Parathyroid adenoma (tissue), 2 donors: Measurements from ENCODE around the gene OPALIN.

Source experiments
- H2AFZ ChIP-seq: fragments of 300-600 bp; sonication (generic); one replicate; pipeline ENCODE4 v1.7.0; 2017; ENCODE audit warnings: antibody characterized with exemption, mild to moderate bottlenecking
- H3K27ac ChIP-seq: fragments of 300-600 bp; sonication (generic); one replicate; pipeline ENCODE4 v1.7.0; 2017
- H3K27me3 ChIP-seq: fragments of 300-600 bp; sonication (generic); one replicate; pipeline ENCODE4 v1.7.0; 2017; ENCODE audit warnings: low read length; ENCODE audit not compliant: control insufficient read depth, insufficient read depth
- H3K36me3 ChIP-seq: fragments of 300-600 bp; sonication (generic); one replicate; pipeline ENCODE4 v1.7.0; 2017; ENCODE audit warnings: low read length; ENCODE audit not compliant: control insufficient read depth, insufficient read depth
- H3K4me1 ChIP-seq: fragments of 300-600 bp; sonication (generic); one replicate; pipeline ENCODE4 v1.7.0; 2017; ENCODE audit warnings: control low read depth
- H3K4me2 ChIP-seq: fragments of 300-600 bp; sonication (generic); one replicate; pipeline ENCODE4 v1.7.0; 2017; ENCODE audit warnings: low read length
- H3K4me3 ChIP-seq: fragments of 300-600 bp; sonication (generic); one replicate; pipeline ENCODE4 v1.7.0; 2017; ENCODE audit warnings: low read depth, low read length
- H3K79me2 ChIP-seq: fragments of 300-600 bp; sonication (generic); one replicate; pipeline ENCODE4 v1.7.0; 2017; ENCODE audit warnings: control low read depth
- H3K9ac ChIP-seq: fragments of 300-600 bp; sonication (generic); one replicate; pipeline ENCODE4 v1.7.0; 2017; ENCODE audit warnings: mild to moderate bottlenecking
- H3K9me3 ChIP-seq: fragments of 300-600 bp; sonication (generic); one replicate; pipeline ENCODE4 v1.7.0; 2017; ENCODE audit warnings: low read length; ENCODE audit not compliant: control insufficient read depth
- CTCF ChIP-seq: fragments of 300-600 bp; sonication (generic); IDR thresholded peaks from one replicate; pipeline ENCODE4 v1.7.0; 2017; ENCODE audit warnings: antibody characterized with exemption, mild to moderate bottlenecking
- donor health status: primary hyperparathyroidism.

Gene OPALIN

DNA sequence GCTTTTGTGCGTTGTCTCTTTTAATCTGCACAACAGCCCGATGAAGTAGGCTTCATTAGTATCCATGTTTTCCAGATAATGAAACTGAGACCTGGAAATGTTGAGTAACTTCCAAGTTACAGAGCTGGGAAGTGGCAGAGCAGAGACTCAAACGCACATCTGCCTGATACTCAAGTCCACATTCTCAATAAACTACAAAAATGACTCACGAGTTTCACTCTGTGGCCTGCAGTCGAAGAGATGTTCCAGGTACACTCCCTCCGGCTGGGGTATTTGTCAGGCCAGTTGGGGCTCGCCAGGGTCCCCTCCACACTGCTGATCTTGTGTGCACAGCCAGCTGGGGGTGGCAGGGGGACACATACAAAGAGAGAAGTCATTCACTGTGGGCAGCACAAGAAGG, 17.7 kb upstream of the OPALIN start:
- H3K4me2 ChIP-seq: no peak overlapping the region
- H3K27ac ChIP-seq: no peak overlapping the region
- H3K36me3 ChIP-seq: no peaks in the 10 kb centered on the region
- H3K4me1 ChIP-seq: peaks cover 3% of the 10 kb centered on the region
- no peak for TF ChIP-seq CTCF
- no peak overlapping the region for H3K4me3 ChIP-seq
- H2AFZ ChIP-seq: no peak overlapping the region
- H3K27me3 ChIP-seq: no peaks in the 10 kb centered on the region
- no peaks in the 10 kb centered on the region for H3K79me2 ChIP-seq
- H3K9me3 ChIP-seq: no peaks in the 10 kb centered on the region
- no peak overlapping the region for H3K9ac ChIP-seq

GRCh38 chr10:96374985-96375830, 16.4 kb upstream of the OPALIN start:
- Histone ChIP-seq H3K9ac (no peak overlapping the region), H3K36me3 (no peaks in the 10 kb centered on the region), H3K4me3 (peak overlapping the region; percentile 46), H3K4me1 (peaks cover 3% of the 10 kb centered on the region), H3K79me2 (no peaks in the 10 kb centered on the region), H2AFZ (peak overlapping the region; percentile 99), H3K27ac (no peak overlapping the region), H3K9me3 (no peaks in the 10 kb centered on the region), H3K27me3 (no peaks in the 10 kb centered on the region), H3K4me2 (peak overlapping the region; percentile 92)
- TF ChIP-seq CTCF: peak; percentile 95

- Histone ChIP-seq H3K4me3 (no peak overlapping the region), H3K27ac (no peak overlapping the region)
Measured at GRCh38 chr10:96374639-96374984, 15.8 kb upstream of the OPALIN start.

GRCh38 chr10:96374004-96374403, 15.2 kb upstream of the OPALIN start:
- Histone ChIP-seq H3K4me1 (peaks cover 3% of the 10 kb centered on the region), H3K9ac (no peak overlapping the region), H3K79me2 (no peaks in the 10 kb centered on the region), H2AFZ (no peak overlapping the region), H3K36me3 (no peaks in the 10 kb centered on the region), H3K4me3 (no peak overlapping the region), H3K27ac (no peak overlapping the region), H3K27me3 (no peaks in the 10 kb centered on the region), H3K9me3 (no peaks in the 10 kb centered on the region), H3K4me2 (no peak overlapping the region)
- TF ChIP-seq CTCF: no peak

More at GRCh38 chr10:96374639-96374984, 15.8 kb upstream of the OPALIN start:
- H3K4me2 ChIP-seq: no peak overlapping the region
- H2AFZ ChIP-seq: peak overlapping the region; percentile 99
- H3K4me1 ChIP-seq: peaks cover 3% of the 10 kb centered on the region
- no peak for TF ChIP-seq CTCF
- H3K9ac ChIP-seq: no peak overlapping the region
- no peaks in the 10 kb centered on the region for H3K27me3 ChIP-seq
- H3K79me2 ChIP-seq: no peaks in the 10 kb centered on the region
- no peaks in the 10 kb centered on the region for H3K36me3 ChIP-seq
- H3K9me3 ChIP-seq: no peaks in the 10 kb centered on the region

DNA sequence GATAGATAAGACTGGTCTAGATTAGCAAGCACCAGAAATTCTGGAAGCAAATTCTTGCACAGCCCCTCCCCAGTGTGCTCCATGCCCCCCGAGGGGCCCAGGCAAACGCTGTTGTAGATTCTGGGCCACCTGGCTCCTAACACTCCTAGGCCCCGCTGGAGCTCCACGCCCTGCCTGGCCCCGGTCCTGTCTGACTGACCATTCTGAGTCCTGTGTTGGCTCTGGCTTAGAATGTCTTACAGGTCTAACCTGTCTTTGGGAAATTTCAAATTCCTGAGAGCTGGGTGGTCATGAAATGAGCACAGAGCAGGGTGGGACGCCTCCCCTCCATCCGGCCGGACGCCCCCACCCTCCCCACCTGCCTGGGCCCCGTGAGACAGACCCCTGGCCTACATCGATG, 12.6 kb upstream of the OPALIN start:
- Histone ChIP-seq H3K27ac (no peak overlapping the region), H3K9ac (no peak overlapping the region), H2AFZ (no peak overlapping the region), H3K4me2 (no peak overlapping the region), H3K36me3 (no peaks in the 10 kb centered on the region), H3K79me2 (no peaks in the 10 kb centered on the region), H3K9me3 (no peaks in the 10 kb centered on the region), H3K4me1 (peaks cover 3% of the 10 kb centered on the region), H3K4me3 (no peak overlapping the region), H3K27me3 (no peaks in the 10 kb centered on the region)
- TF ChIP-seq CTCF: no peak
